HG03066 (cell line): ENCODE results near the gene OR6C70.

Experiments
- ATAC-seq: cut with Tn5 transposase; IDR thresholded peaks from one replicate; pipeline ENCODE4 v1.9.1; 2021; ENCODE audit warnings: low read depth; ENCODE audit not compliant: unreplicated experiment

Gene OR6C70

DNA sequence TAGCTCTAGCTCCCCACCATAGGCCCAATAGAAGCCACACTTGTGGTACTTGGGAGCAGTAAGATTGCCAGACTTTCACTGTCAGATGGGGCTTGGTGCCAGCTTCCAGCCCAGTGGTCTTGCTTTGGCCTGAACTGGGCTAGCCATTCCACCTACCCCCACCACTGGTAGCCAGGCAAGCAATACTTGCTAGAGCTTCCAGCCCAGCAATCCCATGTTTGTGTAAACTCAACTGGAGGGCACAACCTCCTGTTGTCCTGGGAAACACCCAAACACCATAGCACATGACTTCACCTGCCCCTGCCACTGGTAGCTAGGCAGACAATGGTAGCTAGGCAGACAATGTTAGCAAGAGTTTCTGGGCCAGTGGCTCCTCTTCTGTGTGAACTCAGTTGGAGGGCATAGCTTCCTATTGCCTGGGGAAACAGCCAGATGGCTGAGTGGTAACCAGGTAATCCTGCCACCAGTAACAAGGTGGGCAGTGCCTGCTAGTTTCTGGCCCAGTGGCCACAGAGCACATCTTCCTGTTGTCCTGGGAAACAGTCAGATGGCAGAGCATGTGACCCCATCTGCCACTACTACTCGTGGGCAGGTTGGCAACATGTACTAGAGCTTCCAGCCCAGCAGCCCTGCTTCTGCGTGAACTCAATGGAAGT, 49.5 kb downstream of the OR6C70 start:
- no peak for ATAC-seq
